Measurements from ENCODE around the gene RPL11.

DNA sequence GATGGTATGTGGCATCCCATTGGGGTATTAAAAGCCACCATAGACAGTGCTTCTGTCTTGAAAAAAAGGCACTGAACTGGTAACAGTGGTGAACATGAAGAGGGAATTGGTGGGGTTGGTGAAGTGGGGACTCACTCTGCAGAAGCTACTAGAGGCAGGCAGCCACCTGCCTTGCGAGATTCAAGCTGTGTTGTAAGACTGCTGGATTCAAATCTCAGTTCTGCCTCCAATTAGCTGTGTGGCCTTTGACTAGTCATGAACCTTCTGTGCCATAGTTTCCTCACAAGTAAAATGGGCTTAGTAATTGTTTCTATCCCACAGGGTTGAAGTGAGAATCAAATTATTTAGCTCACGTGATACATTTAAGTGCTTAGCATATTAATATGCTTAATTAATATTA, 35.1 kb downstream of the RPL11 start:
- TF ChIP-seq, protein P1, sequence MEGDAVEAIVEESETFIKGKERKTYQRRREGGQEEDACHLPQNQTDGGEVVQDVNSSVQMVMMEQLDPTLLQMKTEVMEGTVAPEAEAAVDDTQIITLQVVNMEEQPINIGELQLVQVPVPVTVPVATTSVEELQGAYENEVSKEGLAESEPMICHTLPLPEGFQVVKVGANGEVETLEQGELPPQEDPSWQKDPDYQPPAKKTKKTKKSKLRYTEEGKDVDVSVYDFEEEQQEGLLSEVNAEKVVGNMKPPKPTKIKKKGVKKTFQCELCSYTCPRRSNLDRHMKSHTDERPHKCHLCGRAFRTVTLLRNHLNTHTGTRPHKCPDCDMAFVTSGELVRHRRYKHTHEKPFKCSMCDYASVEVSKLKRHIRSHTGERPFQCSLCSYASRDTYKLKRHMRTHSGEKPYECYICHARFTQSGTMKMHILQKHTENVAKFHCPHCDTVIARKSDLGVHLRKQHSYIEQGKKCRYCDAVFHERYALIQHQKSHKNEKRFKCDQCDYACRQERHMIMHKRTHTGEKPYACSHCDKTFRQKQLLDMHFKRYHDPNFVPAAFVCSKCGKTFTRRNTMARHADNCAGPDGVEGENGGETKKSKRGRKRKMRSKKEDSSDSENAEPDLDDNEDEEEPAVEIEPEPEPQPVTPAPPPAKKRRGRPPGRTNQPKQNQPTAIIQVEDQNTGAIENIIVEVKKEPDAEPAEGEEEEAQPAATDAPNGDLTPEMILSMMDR (IDR thresholded peaks at IDR 0.05 in 8 of 11, conservative IDR thresholded peaks at IDR 0.05 in 3 of 11) = no peak
- TF ChIP-seq POLR2A (IDR thresholded peaks at IDR 0.05) (no peak), POLR2AphosphoS5 (IDR thresholded peaks at IDR 0.05) (no peak)
